GM19467 (cell line): ENCODE results near the gene ANKRD11.
"Not testable (repeated sequence)": the region's sequence is repeated elsewhere in the genome, so short reads cannot be mapped to it uniquely, and the experiment has no call there.

Experiments used
- ATAC-seq: cut with Tn5 transposase; IDR thresholded peaks from one replicate; pipeline ENCODE4 v1.9.1; 2021; ENCODE audit warnings: mild to moderate bottlenecking, moderate library complexity; ENCODE audit not compliant: unreplicated experiment

Gene ANKRD11

GRCh38 chr16:89275837-89276720 is 214.3 kb downstream of the ANKRD11 start:
- ATAC-seq = no peak

DNA sequence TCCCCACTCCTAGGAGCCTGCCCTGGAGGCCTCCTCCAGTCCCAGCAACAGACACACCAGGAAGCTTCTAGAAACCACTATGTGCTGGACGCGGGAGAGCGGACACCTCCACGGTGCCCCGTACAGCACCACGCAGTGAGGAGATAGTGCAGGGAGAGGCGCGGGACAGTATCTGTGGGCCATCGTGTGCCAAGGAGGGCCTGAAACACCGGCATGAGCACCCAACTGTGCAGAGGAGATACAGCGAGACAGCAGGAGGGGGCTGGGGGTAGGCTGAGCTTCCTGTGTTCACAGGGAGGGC is 215.1 kb downstream of the ANKRD11 start:
- no peak for ATAC-seq

GRCh38 chr16:89274561-89275283 is 215.6 kb downstream of the ANKRD11 start:
- no peak for ATAC-seq

GRCh38 chr16:89273741-89274472 is 216.5 kb downstream of the ANKRD11 start:
- ATAC-seq = no peak

GRCh38 chr16:89272631-89273030 is 217.7 kb downstream of the ANKRD11 start:
- no peak for ATAC-seq

- no peak for ATAC-seq
Measured at GRCh38 chr16:89270666-89271345, 219.6 kb downstream of the ANKRD11 start.

GRCh38 chr16:89269805-89270665 is 220.3 kb downstream of the ANKRD11 start:
- no peak for ATAC-seq

DNA sequence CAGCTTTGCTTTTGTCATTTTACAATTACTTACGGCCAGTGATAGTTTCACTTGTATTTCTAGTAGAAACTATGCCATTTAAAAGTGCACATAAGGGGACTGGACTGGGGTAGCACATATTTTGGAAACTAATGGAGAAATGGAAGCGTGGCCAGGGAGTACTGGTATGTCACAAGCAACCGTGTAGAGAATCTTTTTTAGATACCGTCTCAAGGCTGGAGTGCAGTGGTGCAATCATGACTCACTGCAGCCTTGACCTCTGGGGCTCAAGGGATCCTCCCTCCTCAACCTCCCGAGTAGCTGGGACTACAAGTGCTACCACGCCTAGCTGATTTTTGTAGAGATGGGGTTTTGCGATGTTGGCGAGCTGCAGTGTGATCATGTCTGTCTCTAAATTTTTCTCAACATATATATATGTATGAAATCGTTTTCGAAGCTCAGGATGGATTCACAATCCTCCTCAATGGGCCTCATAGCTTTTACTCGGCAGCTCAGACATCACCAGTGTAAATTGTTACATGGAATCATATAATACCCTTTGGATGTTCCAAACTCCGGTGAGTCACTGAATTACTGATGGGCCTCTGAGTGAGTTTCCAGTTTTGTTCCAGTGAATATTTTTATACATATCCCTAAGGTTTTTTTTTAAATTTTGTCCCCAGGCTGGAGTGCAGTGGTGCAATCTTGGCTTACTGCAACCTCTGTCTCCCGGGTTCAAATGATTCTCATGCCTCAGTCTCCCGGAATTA is 221.2 kb downstream of the ANKRD11 start:
- ATAC-seq = no peak

DNA sequence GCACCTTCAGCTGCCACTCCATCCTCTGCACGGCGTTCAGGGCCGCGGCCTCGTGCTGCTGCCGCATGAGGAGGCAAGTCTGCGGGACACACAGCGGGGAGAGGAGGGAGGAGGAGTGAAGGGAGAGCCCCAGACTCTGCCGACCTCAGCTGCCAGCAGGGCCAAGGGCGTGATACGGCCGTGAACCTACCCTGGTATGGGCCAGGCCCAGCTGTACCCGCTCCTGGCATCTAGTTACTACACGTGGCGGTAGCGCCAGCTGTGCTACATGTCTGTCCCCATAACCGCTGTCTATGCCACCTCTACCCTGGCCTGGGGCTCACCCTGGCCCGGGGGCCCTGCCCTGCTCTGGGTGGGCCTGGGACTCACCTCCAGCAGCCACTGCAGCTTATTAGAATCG is 221.8 kb downstream of the ANKRD11 start:
- no peak for ATAC-seq

DNA sequence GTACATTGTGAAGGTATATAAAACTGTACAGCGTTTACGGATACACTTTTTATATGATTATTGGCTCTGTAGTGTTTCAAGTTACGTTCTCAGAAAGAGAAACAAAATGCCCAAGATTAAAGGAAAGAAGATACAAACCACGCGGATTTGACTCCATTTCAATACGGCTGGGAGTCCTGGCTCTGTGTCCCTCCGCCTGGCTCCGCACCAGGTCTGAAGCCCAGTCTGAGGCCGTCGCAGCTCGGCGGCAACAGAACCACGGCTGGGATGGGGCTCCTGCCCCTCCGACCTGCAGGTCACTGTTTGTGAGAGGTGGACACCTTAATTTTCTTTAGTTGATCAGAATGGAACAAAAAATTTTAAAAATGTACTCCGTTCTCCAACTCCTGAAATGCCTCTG is 222.6 kb downstream of the ANKRD11 start:
- ATAC-seq = not testable (repeated sequence)

GRCh38 chr16:89266521-89267134 is 223.7 kb downstream of the ANKRD11 start:
- no peak for ATAC-seq

DNA sequence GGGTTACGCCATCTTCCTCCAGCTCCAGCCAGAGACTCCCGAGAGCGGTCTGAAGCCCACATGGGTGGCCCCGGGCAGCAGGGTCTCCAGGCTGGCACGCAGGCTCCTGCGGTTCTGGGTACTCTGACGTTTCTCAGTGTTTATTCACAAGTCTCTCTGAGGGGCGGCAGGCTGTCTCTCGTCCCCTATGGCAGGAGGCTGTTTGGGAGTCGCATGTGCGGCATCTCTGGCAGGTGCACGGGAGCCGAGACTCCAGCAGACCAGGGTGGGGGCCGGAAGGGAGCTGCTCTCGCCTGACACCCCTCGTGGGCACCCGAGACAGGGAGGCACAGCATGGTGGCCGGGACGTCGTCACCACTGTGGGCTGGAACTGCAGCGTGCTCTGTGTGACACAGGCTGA is 224.7 kb downstream of the ANKRD11 start:
- no peak for ATAC-seq

DNA sequence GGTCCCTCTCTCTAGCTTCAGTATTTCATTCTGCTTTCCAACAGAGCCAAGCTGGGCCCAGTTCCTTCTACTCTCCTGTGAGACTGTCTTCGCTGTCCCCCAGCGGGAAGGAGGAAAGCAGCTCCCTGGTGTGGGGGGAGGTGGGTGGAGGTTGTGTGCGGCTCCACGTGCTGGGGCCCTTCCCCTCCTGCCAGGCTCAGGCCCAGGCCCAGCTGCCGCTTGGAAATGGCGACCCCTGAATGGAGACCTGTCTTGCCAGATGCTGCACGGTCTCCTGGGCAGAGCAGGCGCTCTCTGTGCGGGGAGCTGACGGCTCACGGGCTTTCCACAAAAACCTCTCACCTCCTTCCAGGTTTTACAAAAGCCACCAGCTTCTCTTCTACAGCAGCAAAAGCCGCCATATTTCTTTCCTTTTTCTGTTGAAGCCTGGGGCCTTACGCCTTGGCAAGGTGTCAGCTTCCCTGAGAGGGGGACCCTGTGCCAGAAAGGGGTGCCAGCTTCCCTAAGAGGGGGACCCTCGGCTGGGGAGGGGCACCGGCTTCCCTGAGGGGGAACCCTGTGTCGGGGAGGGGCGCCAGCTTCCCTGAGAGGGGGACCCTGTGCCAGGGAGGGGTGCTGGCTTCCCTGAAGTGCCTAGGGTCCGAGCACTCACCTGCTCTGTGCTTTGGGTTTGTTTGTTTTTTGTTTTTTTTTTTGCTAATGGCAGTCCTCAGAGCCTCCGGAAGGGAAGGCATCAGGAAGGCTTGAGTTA is 225.4 kb downstream of the ANKRD11 start:
- ATAC-seq = no peak

GRCh38 chr16:89261691-89262563 is 228.4 kb downstream of the ANKRD11 start:
- ATAC-seq = no peak

DNA sequence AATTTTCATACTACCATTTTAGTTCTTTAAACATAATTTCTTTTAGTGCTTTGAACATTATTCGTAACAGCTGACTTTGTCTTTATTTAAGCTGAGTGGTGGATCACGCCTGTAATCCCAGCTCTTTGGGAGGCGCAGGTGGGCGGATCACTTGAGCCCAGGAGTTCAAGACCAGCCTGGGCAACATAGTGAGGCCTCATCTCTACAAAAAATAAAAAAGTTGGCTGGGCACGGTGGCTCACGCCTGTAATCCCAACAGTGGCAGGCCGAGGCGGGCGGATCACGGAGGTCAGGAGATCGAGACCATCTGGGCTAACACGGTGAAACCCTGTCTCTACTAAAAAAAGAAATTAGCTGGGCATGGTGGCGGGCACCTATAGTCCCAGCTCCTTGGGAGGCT is 230.5 kb downstream of the ANKRD11 start:
- not testable (repeated sequence) for ATAC-seq

GRCh38 chr16:89257757-89258465 is 232.4 kb downstream of the ANKRD11 start:
- ATAC-seq = no peak

DNA sequence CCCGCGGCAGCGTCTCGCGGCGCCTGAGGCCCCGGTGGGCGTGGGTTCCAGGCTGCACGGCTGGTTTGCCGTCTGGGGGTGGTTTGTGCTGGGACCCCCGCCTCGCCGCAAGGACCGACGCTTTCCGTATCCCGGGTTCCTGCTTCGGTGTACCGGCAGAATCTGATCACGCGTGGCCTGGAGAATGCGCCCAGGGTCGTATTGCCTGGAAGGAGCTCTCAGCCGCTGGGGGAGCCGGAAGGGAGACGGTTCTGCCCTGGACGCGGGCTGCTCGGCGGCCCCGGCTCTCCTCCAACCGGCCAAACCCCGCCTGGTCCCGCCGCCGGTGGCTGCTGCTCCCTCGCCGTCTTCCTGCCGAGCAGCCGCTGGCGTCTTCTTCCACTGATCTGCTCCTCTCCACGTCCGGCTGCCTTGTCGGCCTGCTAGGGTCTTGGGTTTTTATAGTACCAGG is 233.1 kb downstream of the ANKRD11 start:
- ATAC-seq = no peak
